Endothelial cell of umbilical vein (primary cell): ENCODE measurements around the gene EIF2AK2. TPM values are rescaled to one million over a fixed set of nuclear protein-coding genes. Genes with fewer than 3 reads are reported as not detected.

Source experiments
- BruUV-seq: library from RNA; stranded (reverse); fragments of 400-500 nt; replicated peaks from 2 replicates; lab custom pipeline; 2021; lab: Mats Ljungman, UMichigan
- CTCF ChIA-PET: fragments of 300-600, 350-600 bp; sonication (Branson Sonifier 250); formaldehyde crosslinking; loops from one replicate; lab custom pipeline; 2021; ENCODE audit warnings: antibody characterized with exemption, inconsistent platforms; lab: Charles Lee
- POLR2A ChIA-PET: fragments of 300-600, 350-600 bp; sonication (Branson Sonifier 250); formaldehyde crosslinking; loops from one replicate; lab custom pipeline; 2021; ENCODE audit warnings: antibody characterized with exemption, inconsistent platforms; lab: Charles Lee
- DNase-seq: peaks from one replicate; pipeline ENCODE4 v3.0.0-alpha.2; 2011; ENCODE audit warnings: low read depth, low spot score
- FAIRE-seq: peaks from 2 replicates; lab custom pipeline; 2011; peaks lifted over from hg19 to GRCh38; lab: Jason Lieb, UNC
- H2AFZ ChIP-seq: 2 replicates; pipeline ENCODE4 v1.6.0; 2012; ENCODE audit warnings: low read depth, low read length, control low read depth, inconsistent platforms
- H3K27ac ChIP-seq: 2 replicates; pipeline ENCODE4 v1.5.1; 2011; ENCODE audit warnings: low read depth, mild to moderate bottlenecking, control low read depth, low read length, moderate library complexity; ENCODE audit not compliant: insufficient read depth
- H3K27me3 ChIP-seq, 2 experiments: 2 replicates each; pipeline versions ENCODE4 v1.6.0 to v1.6.1; 2011; ENCODE audit warnings: low read length in 2 of 2, mixed read lengths in 1 of 2; ENCODE audit not compliant: control insufficient read depth in 2 of 2, insufficient read depth in 2 of 2
- H3K36me3 ChIP-seq, 2 experiments: 2 replicates in 1 of 2; 3 replicates in 1 of 2; pipeline ENCODE4 v1.5.1; 2011; ENCODE audit warnings: low read length in 2 of 2, mild to moderate bottlenecking in 1 of 2, moderate library complexity in 1 of 2; ENCODE audit not compliant: control insufficient read depth in 2 of 2, insufficient read depth in 2 of 2; ENCODE audit errors: extremely low read depth in 1 of 2
- H3K4me1 ChIP-seq: 3 replicates; pipeline ENCODE4 v1.5.1; 2011; ENCODE audit warnings: mild to moderate bottlenecking, low read length; ENCODE audit not compliant: control insufficient read depth, insufficient read depth; ENCODE audit errors: extremely low read depth
- H3K4me2 ChIP-seq: 2 replicates; pipeline ENCODE4 v1.6.1; 2011; ENCODE audit warnings: low read length, control low read depth, mixed read lengths; ENCODE audit not compliant: insufficient read depth
- H3K4me3 ChIP-seq, 3 experiments: fragments of 200-600 bp in 1 of 3; sonication (generic), shearing (Covaris generic) in 1 of 3; replicated peaks in 1 of 3; 2 replicates each; pipeline ENCODE4 v1.5.1; 2011 to 2016; ENCODE audit warnings: control low read depth in 3 of 3, low read length in 3 of 3, mild to moderate bottlenecking in 2 of 3, inconsistent platforms in 1 of 3, low read depth in 1 of 3, moderate library complexity in 1 of 3; ENCODE audit not compliant: insufficient read depth in 1 of 3
- H3K79me2 ChIP-seq: 2 replicates; pipeline ENCODE4 v1.6.0; 2012; ENCODE audit warnings: low read length, inconsistent platforms; ENCODE audit not compliant: control insufficient read depth, insufficient read depth
- H3K9ac ChIP-seq: replicated peaks from 2 replicates; pipeline ENCODE3; 2011; ENCODE audit warnings: low read length, control low read depth; ENCODE audit not compliant: insufficient read depth; ENCODE audit errors: extremely low read depth
- H3K9me1 ChIP-seq: replicated peaks from 3 replicates; pipeline ENCODE4 v1.6.0; 2011; ENCODE audit warnings: mild to moderate bottlenecking, low read length; ENCODE audit not compliant: control insufficient read depth, insufficient read depth; ENCODE audit errors: extremely low read depth
- H3K9me3 ChIP-seq: replicated peaks from 2 replicates; pipeline ENCODE4 v1.5.1; 2012; ENCODE audit warnings: low read length, inconsistent platforms; ENCODE audit not compliant: control insufficient read depth, insufficient read depth
- H4K20me1 ChIP-seq: replicated peaks from 2 replicates; pipeline ENCODE3; 2011; ENCODE audit warnings: mild to moderate bottlenecking, low read length; ENCODE audit not compliant: control insufficient read depth, insufficient read depth; ENCODE audit errors: extremely low read depth
- CTCF ChIP-seq, 2 donors: IDR thresholded peaks; 1 replicate in 1 of 2; 2 replicates in 1 of 2; pipeline ENCODE4 v1.5.1; 2011; ENCODE audit warnings: low read length in 2 of 2, mild to moderate bottlenecking in 2 of 2, moderate library complexity in 2 of 2, control low read depth in 1 of 2, inconsistent platforms in 1 of 2, low read depth in 1 of 2; ENCODE audit not compliant: insufficient read depth in 1 of 2; ENCODE audit errors: extremely low read depth in 1 of 2
- EZH2 ChIP-seq: IDR thresholded peaks from 2 replicates; pipeline ENCODE4 v1.6.1; 2012; ENCODE audit warnings: borderline replicate concordance, low read depth, mild to moderate bottlenecking, moderate library complexity, low read length, inconsistent platforms; ENCODE audit not compliant: severe bottlenecking
- FOS ChIP-seq: IDR thresholded peaks from 2 replicates; pipeline ENCODE4 v1.6.1; 2011; ENCODE audit warnings: mild to moderate bottlenecking, low read length, moderate library complexity, borderline replicate concordance; ENCODE audit not compliant: insufficient read depth
- GATA2 ChIP-seq: IDR thresholded peaks from 2 replicates; pipeline ENCODE4 v1.7.0; 2011; ENCODE audit warnings: low read depth, mild to moderate bottlenecking, moderate library complexity, mixed read lengths, low read length; ENCODE audit not compliant: insufficient read length, insufficient read depth
- JUN ChIP-seq: IDR thresholded peaks from 2 replicates; pipeline ENCODE4 v1.6.1; 2011; ENCODE audit warnings: borderline replicate concordance, low read depth; ENCODE audit not compliant: insufficient read length, insufficient read depth
- MAX ChIP-seq: IDR thresholded peaks from 2 replicates; pipeline ENCODE4 v1.6.1; 2011; ENCODE audit not compliant: insufficient read depth, insufficient read length
- MYC ChIP-seq: IDR thresholded peaks from one replicate; pipeline ENCODE4 v1.6.1; 2011; ENCODE audit warnings: mild to moderate bottlenecking, low read depth, low read length
- POLR2A ChIP-seq: IDR thresholded peaks from 2 replicates; pipeline ENCODE4 v1.6.1; 2012; ENCODE audit warnings: low read depth, mild to moderate bottlenecking, control low read depth, low read length
- POLR2AphosphoS5 ChIP-seq: IDR thresholded peaks from 2 replicates; pipeline ENCODE4 v1.6.1; 2012; ENCODE audit warnings: low read depth, mild to moderate bottlenecking, control low read depth, low read length, moderate library complexity; ENCODE audit not compliant: insufficient read depth
- dilution Hi-C: fragments of 300-500 bp; cut with MboI; formaldehyde crosslinking; loops from one replicate; pipeline ENCODE4 v1.15.0; 2019; ENCODE audit warnings: low sequenced_read_pairs; ENCODE audit not compliant: extremely low pct_ligation_motif_present
- intact Hi-C: fragments of 100-400 bp; cut with micrococcal nuclease; formaldehyde crosslinking; loops from one replicate; pipeline ENCODE4 v1.10.0; 2022
- polyA plus RNA-seq, 4 experiments: library from polyadenylated mRNA; depleted of rRNA in 3 of 4; stranded (reverse) in 3 of 4; unstranded in 1 of 4; fragments of >200 nt; gene quantifications; 2 replicates each; pipeline versions ENCODE4 v1.2.1 to v1.2.3, GENCODE V29; 2011 to 2012; ENCODE audit warnings: missing spikeins in 1 of 4
- total RNA-seq: library from RNA; stranded (reverse); gene quantifications from 2 replicates; pipeline ENCODE4 v1.2.3, GENCODE V29; 2021

Gene EIF2AK2
- total and polyA plus RNA-seq, 2 donors (not counting 3 experiments of a cell fraction or from before 2014, with no cell fraction given), result 8.0 to 41.1 TPM

DNA sequence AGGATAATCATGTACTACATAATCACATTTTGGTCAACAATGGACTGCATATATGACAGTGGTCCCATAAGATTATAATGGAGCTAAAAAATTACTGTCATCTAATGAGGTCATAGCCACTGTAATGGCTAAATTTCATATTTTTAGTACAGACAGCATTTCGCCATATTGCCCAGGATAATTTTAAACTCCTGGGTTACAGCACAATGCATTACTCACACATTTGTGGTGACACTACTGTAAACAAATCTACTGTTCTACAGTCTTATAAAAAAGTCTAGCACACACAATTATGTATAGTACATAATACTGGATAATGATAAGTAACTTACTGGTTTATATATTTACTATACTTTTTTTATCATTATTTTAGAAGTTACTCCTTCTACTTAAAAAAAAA, 12.8 kb downstream of the EIF2AK2 start:
- TF ChIP-seq MYC (no peak), CTCF (IDR thresholded peaks at IDR 0.05; ENCODE audit: extremely low read depth in 1 of 2, insufficient read depth in 1 of 2, low read depth in 1 of 2, low read length in 2 of 2) (no peak), POLR2AphosphoS5 (no peak), EZH2 (no peak), POLR2A (no peak), JUN (no peak), MAX (no peak), FOS (no peak), GATA2 (no peak)
- no peak overlapping the region for H3K4me2 ChIP-seq
- no peak for DNase-seq
- POLR2A ChIA-PET, result no interaction called here
- BruUV-seq, result no TSS peak
- peaks cover 9 to 24% of the 10 kb centered on the region in 2 experiments for H3K36me3 ChIP-seq
- no peak overlapping the region for H3K27ac ChIP-seq
- no peaks in the 10 kb centered on the region for H3K4me1 ChIP-seq
- no peak overlapping the region for H3K4me3 ChIP-seq
- FAIRE-seq, result no peak
- CTCF ChIA-PET, result no interaction called here
- H3K27me3 ChIP-seq, result no peaks in the 10 kb centered on the region
- intact Hi-C loops, result no loop called here
- no peak overlapping the region for H3K9ac ChIP-seq
- no peaks in the 10 kb centered on the region for H3K9me1 ChIP-seq
- no peaks in the 10 kb centered on the region for H3K9me3 ChIP-seq
- peaks cover 2% of the 10 kb centered on the region for H3K79me2 ChIP-seq
- dilution Hi-C loops, result no loop called here
- H4K20me1 ChIP-seq, result no peaks in the 10 kb centered on the region
- H2AFZ ChIP-seq, result no peak overlapping the region
